HepG2 (cell line): ENCODE measurements around the gene ANKRD31.

Source experiments
- CREM ChIP-seq, 2 experiments: sonication (generic) in 1 of 2; formaldehyde crosslinking in 1 of 2; IDR thresholded peaks; 2 replicates each; pipeline versions ENCODE4 v1.4.0 to v1.6.1; 2016 to 2020; ENCODE audit warnings: antibody characterized with exemption in 1 of 2, mild to moderate bottlenecking in 1 of 2, missing genetic modification reagents in 1 of 2
- ELF1 ChIP-seq: sonication (generic); formaldehyde crosslinking; IDR thresholded peaks from 2 replicates; pipeline ENCODE4 v1.4.0; 2020; ENCODE audit warnings: missing genetic modification reagents
- MAZ ChIP-seq, 2 experiments: sonication (generic) in 1 of 2; formaldehyde crosslinking in 1 of 2; IDR thresholded peaks; 2 replicates each; pipeline versions ENCODE4 v1.5.0 to v1.6.1; 2012 to 2020; ENCODE audit warnings: low read depth in 2 of 2, mild to moderate bottlenecking in 2 of 2, borderline replicate concordance in 1 of 2, improper control_type of control experiment in 1 of 2, low read length in 1 of 2, missing genetic modification reagents in 1 of 2, moderate library complexity in 1 of 2
- MBNL3 ChIP-seq: fragments of 250-450 bp; sonication (Bioruptor Pico); conservative IDR thresholded peaks from 2 replicates; pipeline ENCODE4 v1.8.0; 2022; ENCODE audit warnings: mild to moderate bottlenecking, inconsistent platforms
- ZBTB7A ChIP-seq: sonication (generic); formaldehyde crosslinking; IDR thresholded peaks from 2 replicates; pipeline ENCODE4 v1.8.0; 2022; ENCODE audit warnings: mild to moderate bottlenecking, missing genetic modification reagents
- TF ChIP-seq, protein P1 (sequence below): sonication (generic); formaldehyde crosslinking; IDR thresholded peaks from 2 replicates; pipeline ENCODE4 v1.5.0; 2020; ENCODE audit warnings: mild to moderate bottlenecking, missing genetic modification reagents, moderate library complexity
- TF ChIP-seq, protein P2 (sequence below), 2 experiments: sonication (generic) in 1 of 2; formaldehyde crosslinking in 1 of 2; IDR thresholded peaks; 2 replicates each; pipeline versions ENCODE4 v1.5.1 to v1.6.1; 2011 to 2020; ENCODE audit warnings: borderline replicate concordance in 1 of 2, low read depth in 1 of 2, low read length in 1 of 2, mild to moderate bottlenecking in 1 of 2, missing genetic modification reagents in 1 of 2, moderate library complexity in 1 of 2
- TF ChIP-seq, protein P3 (sequence below): sonication (generic); formaldehyde crosslinking; IDR thresholded peaks from 2 replicates; pipeline ENCODE4 v1.4.0; 2020; ENCODE audit warnings: missing genetic modification reagents, borderline replicate concordance
- TF ChIP-seq, protein P4 (sequence below): sonication (generic); formaldehyde crosslinking; IDR thresholded peaks from 2 replicates; pipeline ENCODE4 v1.5.0; 2020; ENCODE audit warnings: missing genetic modification reagents

DNA sequence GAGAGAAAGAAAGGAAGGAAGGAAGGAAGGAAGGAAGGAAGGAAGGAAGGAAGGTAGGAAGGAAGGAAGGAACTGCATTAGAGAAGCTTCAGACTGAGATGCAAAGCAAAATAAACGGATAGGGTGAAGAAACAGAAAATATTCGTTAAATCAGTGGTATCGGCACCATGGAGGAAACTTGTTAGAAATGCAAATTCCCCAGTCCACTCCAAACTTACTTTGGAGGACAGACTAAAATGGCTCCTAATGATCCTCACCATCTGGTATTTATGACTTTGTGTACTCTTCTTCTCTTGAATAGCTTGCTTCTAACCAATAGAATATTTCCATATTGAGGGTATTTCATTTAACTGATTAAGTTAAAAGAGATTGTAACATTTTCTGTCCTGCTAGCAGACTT lies 96.4 kb downstream of the ANKRD31 start:
- TF ChIP-seq ZBTB7A (CRISPR knock-in tag) (no peak), MAZ (IDR thresholded peaks at IDR 0.05; ENCODE audit: borderline replicate concordance, low read depth, low read length) (no peak), MAZ (CRISPR knock-in tag; IDR thresholded peaks at IDR 0.05; ENCODE audit: low read depth) (no peak), MBNL3 (CRISPR knock-in tag) (no peak), ELF1 (no peak), CREM (IDR thresholded peaks at IDR 0.05) (no peak), CREM (CRISPR knock-in tag; IDR thresholded peaks at IDR 0.05) (no peak)
- TF ChIP-seq, protein P1, sequence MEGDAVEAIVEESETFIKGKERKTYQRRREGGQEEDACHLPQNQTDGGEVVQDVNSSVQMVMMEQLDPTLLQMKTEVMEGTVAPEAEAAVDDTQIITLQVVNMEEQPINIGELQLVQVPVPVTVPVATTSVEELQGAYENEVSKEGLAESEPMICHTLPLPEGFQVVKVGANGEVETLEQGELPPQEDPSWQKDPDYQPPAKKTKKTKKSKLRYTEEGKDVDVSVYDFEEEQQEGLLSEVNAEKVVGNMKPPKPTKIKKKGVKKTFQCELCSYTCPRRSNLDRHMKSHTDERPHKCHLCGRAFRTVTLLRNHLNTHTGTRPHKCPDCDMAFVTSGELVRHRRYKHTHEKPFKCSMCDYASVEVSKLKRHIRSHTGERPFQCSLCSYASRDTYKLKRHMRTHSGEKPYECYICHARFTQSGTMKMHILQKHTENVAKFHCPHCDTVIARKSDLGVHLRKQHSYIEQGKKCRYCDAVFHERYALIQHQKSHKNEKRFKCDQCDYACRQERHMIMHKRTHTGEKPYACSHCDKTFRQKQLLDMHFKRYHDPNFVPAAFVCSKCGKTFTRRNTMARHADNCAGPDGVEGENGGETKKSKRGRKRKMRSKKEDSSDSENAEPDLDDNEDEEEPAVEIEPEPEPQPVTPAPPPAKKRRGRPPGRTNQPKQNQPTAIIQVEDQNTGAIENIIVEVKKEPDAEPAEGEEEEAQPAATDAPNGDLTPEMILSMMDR (CRISPR knock-in tag), result no peak
- TF ChIP-seq, protein P2, sequence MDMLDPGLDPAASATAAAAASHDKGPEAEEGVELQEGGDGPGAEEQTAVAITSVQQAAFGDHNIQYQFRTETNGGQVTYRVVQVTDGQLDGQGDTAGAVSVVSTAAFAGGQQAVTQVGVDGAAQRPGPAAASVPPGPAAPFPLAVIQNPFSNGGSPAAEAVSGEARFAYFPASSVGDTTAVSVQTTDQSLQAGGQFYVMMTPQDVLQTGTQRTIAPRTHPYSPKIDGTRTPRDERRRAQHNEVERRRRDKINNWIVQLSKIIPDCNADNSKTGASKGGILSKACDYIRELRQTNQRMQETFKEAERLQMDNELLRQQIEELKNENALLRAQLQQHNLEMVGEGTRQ (IDR thresholded peaks at IDR 0.05; ENCODE audit: low read depth, low read length), result no peak
- TF ChIP-seq, protein P2 (CRISPR knock-in tag; IDR thresholded peaks at IDR 0.05; ENCODE audit: borderline replicate concordance), result no peak
- TF ChIP-seq, protein P3, sequence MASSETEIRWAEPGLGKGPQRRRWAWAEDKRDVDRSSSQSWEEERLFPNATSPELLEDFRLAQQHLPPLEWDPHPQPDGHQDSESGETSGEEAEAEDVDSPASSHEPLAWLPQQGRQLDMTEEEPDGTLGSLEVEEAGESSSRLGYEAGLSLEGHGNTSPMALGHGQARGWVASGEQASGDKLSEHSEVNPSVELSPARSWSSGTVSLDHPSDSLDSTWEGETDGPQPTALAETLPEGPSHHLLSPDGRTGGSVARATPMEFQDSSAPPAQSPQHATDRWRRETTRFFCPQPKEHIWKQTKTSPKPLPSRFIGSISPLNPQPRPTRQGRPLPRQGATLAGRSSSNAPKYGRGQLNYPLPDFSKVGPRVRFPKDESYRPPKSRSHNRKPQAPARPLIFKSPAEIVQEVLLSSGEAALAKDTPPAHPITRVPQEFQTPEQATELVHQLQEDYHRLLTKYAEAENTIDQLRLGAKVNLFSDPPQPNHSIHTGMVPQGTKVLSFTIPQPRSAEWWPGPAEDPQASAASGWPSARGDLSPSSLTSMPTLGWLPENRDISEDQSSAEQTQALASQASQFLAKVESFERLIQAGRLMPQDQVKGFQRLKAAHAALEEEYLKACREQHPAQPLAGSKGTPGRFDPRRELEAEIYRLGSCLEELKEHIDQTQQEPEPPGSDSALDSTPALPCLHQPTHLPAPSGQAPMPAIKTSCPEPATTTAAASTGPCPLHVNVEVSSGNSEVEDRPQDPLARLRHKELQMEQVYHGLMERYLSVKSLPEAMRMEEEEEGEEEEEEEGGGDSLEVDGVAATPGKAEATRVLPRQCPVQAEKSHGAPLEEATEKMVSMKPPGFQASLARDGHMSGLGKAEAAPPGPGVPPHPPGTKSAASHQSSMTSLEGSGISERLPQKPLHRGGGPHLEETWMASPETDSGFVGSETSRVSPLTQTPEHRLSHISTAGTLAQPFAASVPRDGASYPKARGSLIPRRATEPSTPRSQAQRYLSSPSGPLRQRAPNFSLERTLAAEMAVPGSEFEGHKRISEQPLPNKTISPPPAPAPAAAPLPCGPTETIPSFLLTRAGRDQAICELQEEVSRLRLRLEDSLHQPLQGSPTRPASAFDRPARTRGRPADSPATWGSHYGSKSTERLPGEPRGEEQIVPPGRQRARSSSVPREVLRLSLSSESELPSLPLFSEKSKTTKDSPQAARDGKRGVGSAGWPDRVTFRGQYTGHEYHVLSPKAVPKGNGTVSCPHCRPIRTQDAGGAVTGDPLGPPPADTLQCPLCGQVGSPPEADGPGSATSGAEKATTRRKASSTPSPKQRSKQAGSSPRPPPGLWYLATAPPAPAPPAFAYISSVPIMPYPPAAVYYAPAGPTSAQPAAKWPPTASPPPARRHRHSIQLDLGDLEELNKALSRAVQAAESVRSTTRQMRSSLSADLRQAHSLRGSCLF, result no peak
- TF ChIP-seq, protein P4, sequence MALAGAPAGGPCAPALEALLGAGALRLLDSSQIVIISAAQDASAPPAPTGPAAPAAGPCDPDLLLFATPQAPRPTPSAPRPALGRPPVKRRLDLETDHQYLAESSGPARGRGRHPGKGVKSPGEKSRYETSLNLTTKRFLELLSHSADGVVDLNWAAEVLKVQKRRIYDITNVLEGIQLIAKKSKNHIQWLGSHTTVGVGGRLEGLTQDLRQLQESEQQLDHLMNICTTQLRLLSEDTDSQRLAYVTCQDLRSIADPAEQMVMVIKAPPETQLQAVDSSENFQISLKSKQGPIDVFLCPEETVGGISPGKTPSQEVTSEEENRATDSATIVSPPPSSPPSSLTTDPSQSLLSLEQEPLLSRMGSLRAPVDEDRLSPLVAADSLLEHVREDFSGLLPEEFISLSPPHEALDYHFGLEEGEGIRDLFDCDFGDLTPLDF, result no peak
